ENCODE measurements around the gene HPN.

The HPN gene

DNA sequence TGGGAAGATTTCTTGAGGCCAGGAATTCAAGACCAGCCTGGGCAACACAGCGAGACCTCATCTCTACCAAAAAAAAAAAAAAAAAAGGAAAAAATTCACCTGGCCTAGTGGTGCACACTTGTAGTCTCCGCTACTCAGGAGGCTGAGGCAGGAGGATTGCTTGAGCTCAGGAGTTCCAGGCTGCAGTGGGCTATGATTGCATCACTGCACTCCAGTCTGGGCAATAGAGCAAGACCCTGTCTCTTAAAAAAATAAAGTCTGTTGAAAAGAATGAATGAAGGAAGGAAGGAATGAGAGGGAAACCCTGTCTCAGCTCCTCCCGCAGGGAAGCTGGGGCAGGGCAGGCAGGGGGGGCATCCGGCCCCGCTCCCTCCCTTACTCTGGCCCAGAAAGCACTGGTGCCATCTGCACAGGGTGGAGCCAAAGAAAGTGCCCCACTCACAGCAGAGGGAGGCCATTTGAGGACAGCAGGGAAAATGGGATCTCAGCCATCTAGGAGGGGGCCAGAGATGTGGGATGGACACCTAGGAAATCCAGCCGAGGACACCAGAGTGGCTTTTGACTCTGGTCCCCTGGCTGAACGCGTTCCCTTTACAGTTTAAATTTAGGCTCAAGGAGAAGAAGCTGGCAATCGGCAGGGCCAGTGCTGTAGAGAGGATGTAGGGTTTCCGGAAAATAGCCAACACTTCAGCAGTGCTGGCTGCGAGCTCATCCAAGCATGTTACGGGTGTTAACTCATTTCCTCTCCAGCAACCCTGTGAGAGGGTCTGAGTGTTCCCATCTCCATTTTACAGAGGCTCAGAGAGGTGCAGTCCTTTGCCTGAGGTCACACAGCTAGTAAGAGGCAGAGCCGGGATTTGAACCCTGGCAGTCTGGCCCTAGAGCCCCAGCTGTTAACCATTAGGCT lies 3.6 kb upstream of the HPN start:
- Histone ChIP-seq H3K4me3 (ENCODE audit: low read depth, low read length) (no peak overlapping the region), H3K9me3 (ENCODE audit: control insufficient read depth, insufficient read depth, low read depth, low read length) (no peaks in the 10 kb centered on the region), H3K27ac (ENCODE audit: low read depth, low read length) (no peak overlapping the region), H3K4me1 (ENCODE audit: control insufficient read depth, insufficient read depth, low read length) (peaks cover 23% of the 10 kb centered on the region), H3K9ac (ENCODE audit: low read length) (peak overlapping the region; percentile 20), H3K27me3 (ENCODE audit: control insufficient read depth, insufficient read depth, low read length) (peaks cover 4% of the 10 kb centered on the region), H3K36me3 (ENCODE audit: control insufficient read depth, insufficient read depth, low read length) (peaks cover 17% of the 10 kb centered on the region)

DNA sequence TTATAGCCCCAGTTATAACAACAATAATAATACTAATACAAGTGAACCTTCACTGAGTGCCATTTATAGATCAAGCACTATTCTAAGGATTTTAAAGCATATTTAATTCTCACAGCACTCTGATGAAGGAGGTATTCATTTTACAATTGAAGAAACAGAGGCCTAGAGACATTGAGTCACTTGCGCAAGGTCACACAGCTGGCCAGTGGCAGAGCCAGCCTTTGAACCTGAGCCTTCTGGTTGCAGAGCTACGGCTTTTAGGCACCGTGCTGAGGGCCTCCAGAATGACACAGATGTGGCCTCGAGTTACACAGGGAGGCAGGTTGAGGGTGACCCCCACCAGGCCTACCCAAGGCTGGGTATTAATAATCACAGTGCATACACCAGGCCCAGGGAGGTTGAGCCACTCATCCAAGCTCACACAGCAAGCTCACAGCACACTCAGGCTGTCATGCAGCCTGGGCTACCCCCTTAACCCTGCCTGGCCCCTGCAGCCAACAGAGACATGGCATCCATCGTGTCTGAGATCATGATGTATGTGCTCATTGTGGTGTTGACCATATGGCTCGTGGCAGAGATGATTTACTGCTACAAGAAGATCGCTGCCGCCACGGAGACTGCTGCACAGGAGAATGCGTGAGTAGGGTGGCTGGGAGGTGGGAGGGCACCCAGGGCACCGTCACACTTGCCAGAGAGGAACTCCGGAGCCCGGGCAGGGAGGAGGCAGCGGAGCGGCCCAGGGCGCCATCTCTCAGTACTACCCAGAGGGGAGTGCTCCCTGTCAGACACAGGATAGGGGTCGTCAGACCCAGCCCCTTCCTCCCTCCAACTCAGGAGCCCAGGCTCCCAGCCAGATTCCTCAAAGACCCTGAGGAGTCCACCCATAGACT lies 2.7 kb upstream of the HPN start:
- H3K36me3 ChIP-seq (ENCODE audit: control insufficient read depth, insufficient read depth, low read length), result peaks cover 10% of the 10 kb centered on the region
- H3K27ac ChIP-seq (ENCODE audit: low read depth, low read length), result no peak overlapping the region
- H3K4me3 ChIP-seq (ENCODE audit: low read depth, low read length), result no peak overlapping the region
- H3K9ac ChIP-seq (ENCODE audit: low read length), result no peak overlapping the region
- peaks cover 24% of the 10 kb centered on the region for H3K4me1 ChIP-seq (ENCODE audit: control insufficient read depth, insufficient read depth, low read length)
- no peaks in the 10 kb centered on the region for H3K9me3 ChIP-seq (ENCODE audit: control insufficient read depth, insufficient read depth, low read depth, low read length)
- no peaks in the 10 kb centered on the region for H3K27me3 ChIP-seq (ENCODE audit: control insufficient read depth, insufficient read depth, low read length)

DNA sequence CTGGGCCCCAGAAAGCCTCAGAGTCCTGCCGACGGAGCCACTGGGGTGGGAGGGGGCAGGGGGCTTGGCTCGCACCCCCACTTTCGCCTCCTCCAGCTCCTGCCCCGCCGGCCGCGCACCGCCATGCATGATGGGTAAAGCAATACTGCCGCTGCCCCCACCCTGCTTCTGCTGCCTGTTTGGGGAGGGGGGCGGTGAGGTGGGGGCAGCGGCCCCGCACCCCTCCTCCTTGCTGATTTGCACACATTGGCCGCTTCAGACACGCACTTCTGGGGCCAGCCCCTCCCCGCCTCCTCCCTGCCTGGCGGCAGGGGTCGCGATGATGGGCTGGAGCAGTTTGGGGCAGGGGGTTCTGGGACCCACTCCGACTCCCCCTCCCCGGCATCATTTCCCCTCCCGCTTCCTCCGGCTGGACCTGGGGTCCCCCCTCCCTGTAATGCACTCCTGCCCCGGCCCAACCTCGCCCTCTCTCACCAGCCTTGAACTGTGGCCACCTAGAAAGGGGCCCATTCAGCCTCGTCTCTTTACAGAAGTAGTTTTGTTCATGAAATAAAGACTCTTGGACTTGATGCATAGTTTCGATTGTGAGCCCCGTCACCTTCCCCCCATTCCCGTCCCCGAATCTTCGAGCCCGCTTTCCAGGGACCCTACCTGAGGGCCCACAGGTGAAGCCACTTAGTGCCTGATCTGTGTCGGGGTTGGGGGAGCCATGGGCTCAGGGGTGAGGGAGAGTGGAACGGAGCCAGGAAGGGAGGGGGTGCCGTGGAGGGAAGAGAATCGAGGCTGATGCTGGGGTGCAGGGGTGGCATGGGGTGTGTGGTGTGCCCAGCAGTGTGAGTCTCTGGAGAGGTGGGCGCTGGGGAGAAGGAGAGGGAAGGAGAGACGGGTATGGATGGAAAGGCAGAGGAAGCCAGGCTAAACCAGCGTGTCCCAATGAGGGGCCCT lies 1.4 kb upstream of the HPN start:
- H3K4me3 ChIP-seq (ENCODE audit: low read depth, low read length), result peak overlapping the region; percentile 62
- peak overlapping the region; percentile 50 for H3K9ac ChIP-seq (ENCODE audit: low read length)
- no peaks in the 10 kb centered on the region for H3K27me3 ChIP-seq (ENCODE audit: control insufficient read depth, insufficient read depth, low read length)
- H3K9me3 ChIP-seq (ENCODE audit: control insufficient read depth, insufficient read depth, low read depth, low read length), result no peaks in the 10 kb centered on the region
- peaks cover 35% of the 10 kb centered on the region for H3K4me1 ChIP-seq (ENCODE audit: control insufficient read depth, insufficient read depth, low read length)
- no peaks in the 10 kb centered on the region for H3K36me3 ChIP-seq (ENCODE audit: control insufficient read depth, insufficient read depth, low read length)
- H3K27ac ChIP-seq (ENCODE audit: low read depth, low read length), result no peak overlapping the region

DNA sequence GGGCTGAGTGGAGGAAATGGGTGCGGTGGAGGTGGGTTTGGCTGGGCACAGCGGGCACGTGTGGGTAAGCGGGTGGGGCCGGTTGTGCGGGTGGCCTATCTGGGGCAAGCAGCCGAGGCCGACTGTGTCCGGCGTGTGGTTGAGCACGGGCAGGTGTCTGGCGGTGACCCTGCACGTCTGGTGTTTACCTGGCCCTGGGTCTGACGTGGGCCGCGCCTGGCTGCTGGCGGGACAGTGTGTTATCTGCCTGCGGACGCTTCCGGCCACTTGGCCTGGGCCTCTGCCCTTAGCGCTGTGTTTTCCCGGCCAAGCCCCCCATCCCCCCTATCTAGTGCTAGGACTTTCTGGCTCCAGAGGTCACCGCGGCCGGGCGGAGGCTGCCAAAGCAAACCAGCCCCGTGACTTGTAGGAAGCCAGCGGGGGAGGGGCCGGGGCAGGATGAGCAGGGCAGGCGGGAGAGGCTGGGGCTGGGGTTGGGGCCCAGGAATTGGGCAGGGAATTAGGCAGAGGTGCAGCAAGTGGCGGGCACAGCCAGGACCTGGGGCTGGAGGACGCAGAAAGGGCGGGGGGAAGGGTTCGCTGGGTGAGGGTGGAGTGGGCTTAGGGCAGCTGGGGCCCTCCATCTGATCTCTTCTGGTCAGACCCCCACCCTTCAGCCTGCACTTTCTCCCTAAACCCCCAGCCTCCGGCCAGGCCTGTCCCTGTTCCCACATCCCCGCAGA lies 534 bp upstream of the HPN start:
- Histone ChIP-seq H3K27ac (ENCODE audit: low read depth, low read length) (peak overlapping the region; percentile 65; the same call in 1 of the 2 replicates), H3K9ac (ENCODE audit: low read length) (peak overlapping the region; percentile 50), H3K36me3 (ENCODE audit: control insufficient read depth, insufficient read depth, low read length) (no peaks in the 10 kb centered on the region), H3K9me3 (ENCODE audit: control insufficient read depth, insufficient read depth, low read depth, low read length) (no peaks in the 10 kb centered on the region), H3K4me3 (ENCODE audit: low read depth, low read length) (peak overlapping the region; percentile 62), H3K4me1 (ENCODE audit: control insufficient read depth, insufficient read depth, low read length) (peaks cover 37% of the 10 kb centered on the region), H3K27me3 (ENCODE audit: control insufficient read depth, insufficient read depth, low read length) (no peaks in the 10 kb centered on the region)

DNA sequence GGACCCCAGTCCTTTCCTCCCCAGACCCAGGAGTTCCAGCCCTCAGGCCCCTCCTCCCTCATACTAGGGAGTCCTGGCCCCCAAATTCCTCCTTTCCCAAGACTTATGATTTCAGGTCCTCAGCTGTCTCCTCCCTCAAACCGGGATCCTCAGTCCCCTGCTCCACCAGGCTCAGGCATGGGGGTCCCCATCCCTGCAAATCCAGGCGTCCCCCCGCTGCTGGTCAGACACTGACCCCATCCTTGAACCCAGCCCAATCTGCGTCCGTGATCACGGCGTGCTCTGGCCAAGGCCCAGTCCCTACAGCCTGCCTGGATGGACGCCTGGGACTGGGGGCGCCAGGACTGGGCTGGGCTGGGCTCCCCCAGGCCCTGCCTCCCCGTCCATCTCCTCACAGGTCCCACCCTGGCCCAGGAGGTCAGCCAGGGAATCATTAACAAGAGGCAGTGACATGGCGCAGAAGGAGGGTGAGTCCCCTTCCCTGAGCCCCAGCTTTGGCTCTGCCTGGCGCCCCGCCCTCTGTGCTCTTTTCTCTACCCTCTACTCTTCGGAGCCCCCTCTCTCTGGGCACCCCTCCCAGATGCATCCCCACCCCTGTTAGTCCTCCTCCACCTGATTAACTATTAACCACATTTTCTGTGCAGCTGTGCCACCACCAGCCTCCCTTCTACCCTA lies 672 bp downstream of the HPN start:
- no peaks in the 10 kb centered on the region for H3K9me3 ChIP-seq (ENCODE audit: control insufficient read depth, insufficient read depth, low read depth, low read length)
- H3K4me3 ChIP-seq (ENCODE audit: low read depth, low read length), result peak overlapping the region; percentile 58
- H3K27ac ChIP-seq (ENCODE audit: low read depth, low read length), result 0 out of 2 replicates have a peak overlapping the region, but pooled peaks have one; percentile 33
- H3K4me1 ChIP-seq (ENCODE audit: control insufficient read depth, insufficient read depth, low read length), result peaks cover 37% of the 10 kb centered on the region
- no peaks in the 10 kb centered on the region for H3K36me3 ChIP-seq (ENCODE audit: control insufficient read depth, insufficient read depth, low read length)
- H3K9ac ChIP-seq (ENCODE audit: low read length), result peak overlapping the region; percentile 12
- no peaks in the 10 kb centered on the region for H3K27me3 ChIP-seq (ENCODE audit: control insufficient read depth, insufficient read depth, low read length)

DNA sequence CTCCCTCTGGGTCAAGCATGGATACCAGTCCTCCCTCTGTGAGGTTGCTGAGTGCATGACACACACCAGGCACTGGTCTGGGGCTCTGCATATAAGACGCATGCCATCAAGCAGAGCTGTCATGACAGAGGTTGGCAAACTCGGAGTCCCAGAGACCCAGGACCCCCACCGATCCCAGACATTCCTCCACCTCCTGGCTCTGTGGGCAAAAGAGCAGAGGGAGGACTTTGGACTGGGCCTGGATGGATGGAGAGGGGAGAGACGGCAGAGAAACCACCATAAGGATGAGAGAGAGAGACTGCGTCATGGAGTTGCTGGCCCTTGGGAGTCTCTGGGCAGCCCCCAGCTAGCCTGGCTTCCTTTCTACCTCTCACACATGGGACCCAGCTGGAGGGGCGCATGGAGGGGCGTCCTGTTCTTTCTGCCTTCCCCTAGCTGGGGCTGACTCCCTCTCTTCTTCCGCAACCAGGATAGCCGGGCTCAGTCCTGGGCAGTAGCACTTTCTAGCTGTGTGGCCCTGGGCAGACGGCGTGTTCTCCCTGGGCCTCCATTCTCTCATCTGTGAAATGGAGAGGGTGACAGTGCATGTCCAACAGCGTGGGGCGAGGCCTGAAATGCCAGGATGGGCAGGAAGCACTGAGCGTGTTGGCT lies 1.6 kb downstream of the HPN start:
- Histone ChIP-seq H3K27me3 (ENCODE audit: control insufficient read depth, insufficient read depth, low read length) (no peaks in the 10 kb centered on the region), H3K4me1 (ENCODE audit: control insufficient read depth, insufficient read depth, low read length) (peaks cover 37% of the 10 kb centered on the region), H3K27ac (ENCODE audit: low read depth, low read length) (no peak overlapping the region), H3K36me3 (ENCODE audit: control insufficient read depth, insufficient read depth, low read length) (no peaks in the 10 kb centered on the region), H3K9me3 (ENCODE audit: control insufficient read depth, insufficient read depth, low read depth, low read length) (no peaks in the 10 kb centered on the region), H3K4me3 (ENCODE audit: low read depth, low read length) (no peak overlapping the region), H3K9ac (ENCODE audit: low read length) (no peak overlapping the region)

DNA sequence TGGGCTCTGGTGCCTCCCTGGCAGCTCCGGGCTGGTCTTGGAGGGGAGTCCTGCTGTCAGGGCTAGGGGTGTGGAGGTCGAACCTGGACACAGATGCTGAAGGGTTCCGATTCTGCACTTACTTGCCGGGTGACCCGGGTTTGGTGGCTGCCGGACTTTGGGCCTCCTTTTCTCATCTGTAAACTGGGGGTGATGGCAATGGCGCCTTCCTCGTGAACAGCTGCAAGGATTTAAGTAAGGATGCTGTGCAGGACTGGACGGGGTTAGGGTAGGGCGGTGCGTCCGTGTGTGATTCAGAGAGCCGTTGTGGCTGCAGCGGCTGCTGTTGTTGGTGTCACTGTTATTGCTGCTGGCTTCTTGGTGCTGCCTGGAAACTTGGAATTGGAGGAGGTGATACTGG lies 2.4 kb downstream of the HPN start:
- Histone ChIP-seq H3K27ac (ENCODE audit: low read depth, low read length) (no peak overlapping the region), H3K27me3 (ENCODE audit: control insufficient read depth, insufficient read depth, low read length) (no peaks in the 10 kb centered on the region), H3K9ac (ENCODE audit: low read length) (no peak overlapping the region), H3K9me3 (ENCODE audit: control insufficient read depth, insufficient read depth, low read depth, low read length) (no peaks in the 10 kb centered on the region), H3K4me3 (ENCODE audit: low read depth, low read length) (no peak overlapping the region), H3K4me1 (ENCODE audit: control insufficient read depth, insufficient read depth, low read length) (peaks cover 37% of the 10 kb centered on the region), H3K36me3 (ENCODE audit: control insufficient read depth, insufficient read depth, low read length) (no peaks in the 10 kb centered on the region)

DNA sequence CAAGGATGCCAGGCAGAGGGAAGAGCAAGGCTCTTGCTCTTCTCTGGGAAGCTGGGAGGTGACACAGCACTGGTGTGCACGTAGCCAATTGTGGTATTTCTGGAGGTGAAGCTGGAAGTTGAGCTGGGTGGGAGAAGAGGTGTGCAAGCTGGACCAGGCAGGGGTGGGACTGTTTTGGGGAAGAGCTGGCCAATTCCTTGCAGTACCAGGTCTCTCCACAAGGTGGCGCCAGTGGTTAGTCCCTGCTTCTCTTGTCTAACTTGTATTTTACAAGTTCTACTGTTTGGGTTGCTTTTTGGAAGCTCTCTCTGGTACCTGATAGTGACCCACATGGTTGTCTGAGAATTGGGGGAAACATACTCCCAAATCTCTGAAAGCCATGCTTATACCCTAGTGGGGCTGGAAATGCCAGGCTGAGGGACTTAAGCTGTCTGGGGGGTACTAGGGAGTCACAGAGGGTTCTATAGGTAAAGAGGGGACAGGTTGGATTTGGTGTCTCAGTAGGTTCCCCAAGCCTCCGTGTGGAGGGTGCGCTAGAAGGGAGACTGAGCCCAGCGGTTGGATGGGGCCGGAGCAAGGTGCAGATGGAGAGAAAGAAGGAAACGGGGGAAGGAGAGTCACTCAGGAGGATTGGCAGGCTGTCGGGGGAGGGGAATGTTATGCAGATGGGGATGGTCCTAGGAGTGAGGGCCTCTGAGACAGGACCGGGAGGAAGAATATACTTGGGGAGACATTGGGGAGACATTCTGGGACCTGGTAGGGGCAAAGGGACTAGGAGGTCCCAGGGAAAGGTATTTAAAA lies 3.0 kb downstream of the HPN start:
- no peaks in the 10 kb centered on the region for H3K9me3 ChIP-seq (ENCODE audit: control insufficient read depth, insufficient read depth, low read depth, low read length)
- no peaks in the 10 kb centered on the region for H3K36me3 ChIP-seq (ENCODE audit: control insufficient read depth, insufficient read depth, low read length)
- no peak overlapping the region for H3K4me3 ChIP-seq (ENCODE audit: low read depth, low read length)
- H3K4me1 ChIP-seq (ENCODE audit: control insufficient read depth, insufficient read depth, low read length), result peaks cover 37% of the 10 kb centered on the region
- H3K27ac ChIP-seq (ENCODE audit: low read depth, low read length), result no peak overlapping the region
- no peak overlapping the region for H3K9ac ChIP-seq (ENCODE audit: low read length)
- H3K27me3 ChIP-seq (ENCODE audit: control insufficient read depth, insufficient read depth, low read length), result no peaks in the 10 kb centered on the region

Measured in HUES6 (cell line).